HL-60 (cell line): ENCODE measurements around the gene ZNF280B.

ENCODE experiments used
- CTCF ChIP-seq: IDR thresholded peaks from one replicate; pipeline ENCODE4 v1.5.1; 2011; ENCODE audit warnings: low read length, control low read depth, inconsistent platforms; ENCODE audit not compliant: insufficient read depth
- POLR2AphosphoS5 ChIP-seq: IDR thresholded peaks from 2 replicates; pipeline ENCODE4 v1.6.1; 2012; ENCODE audit warnings: low read depth

DNA sequence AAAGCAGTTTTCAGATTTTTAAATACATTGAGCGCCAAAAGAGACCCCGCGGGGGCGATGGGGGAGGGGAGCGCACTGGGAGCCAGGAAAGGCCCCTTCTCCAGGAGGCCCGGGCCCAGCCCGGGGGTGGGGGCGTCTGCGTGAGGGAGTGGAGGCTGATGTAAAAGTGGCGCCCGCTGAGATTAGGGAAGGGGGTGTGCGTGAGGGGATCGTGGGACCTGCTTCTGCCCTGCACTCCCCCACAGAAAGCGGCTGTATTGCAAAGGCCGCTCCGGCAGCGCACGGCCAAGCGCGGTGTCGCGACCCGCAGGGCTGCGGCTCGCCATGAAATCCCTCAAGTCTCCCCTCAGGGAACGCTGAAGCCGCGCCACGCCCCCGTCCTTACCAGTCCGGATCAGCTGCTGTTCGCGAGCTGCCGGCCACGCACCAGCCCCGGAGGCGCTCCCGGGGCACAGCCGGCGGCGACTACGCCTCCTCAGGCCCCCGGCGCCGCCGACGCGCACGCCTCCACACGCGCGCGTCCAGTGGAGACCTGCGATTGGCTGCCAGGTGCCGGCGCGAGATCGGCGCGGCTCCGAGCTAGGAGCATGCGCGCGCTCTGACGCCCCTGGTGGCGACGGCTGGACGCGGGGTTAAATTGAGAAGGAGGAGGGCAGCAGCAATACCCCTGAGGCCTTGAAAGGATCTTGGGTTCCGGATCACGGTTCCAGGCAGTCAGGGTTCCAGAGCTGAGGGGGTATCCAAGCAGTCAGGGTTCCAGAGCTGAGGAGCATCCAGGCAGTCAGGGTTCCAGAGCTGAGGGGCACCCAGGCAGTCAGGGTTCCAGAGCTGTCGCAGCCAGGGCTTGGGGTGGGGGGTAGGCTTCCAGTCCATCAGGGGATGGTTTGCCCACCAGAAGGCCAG is at the start of gene ZNF280B:
- peak; percentile 82 for TF ChIP-seq CTCF
- peak; percentile 51; the same call in 1 of the 2 replicates for TF ChIP-seq POLR2AphosphoS5
